Gastroesophageal sphincter (tissue), 4 donors: Measurements from ENCODE around the gene C10orf105. TPM values are rescaled to one million over a fixed set of nuclear protein-coding genes. Genes with fewer than 3 reads are reported as not detected.

Source experiments
- ATAC-seq: fragments of 150-250 bp; one replicate; pipeline ENCODE4 v1.9.1; 2016; ENCODE audit warnings: mild to moderate bottlenecking, moderate library complexity
- H3K27ac ChIP-seq, 4 donors: fragments of 200-600 bp; sonication (generic) in 3 of 4; 1 replicate in 3 of 4; 2 replicates in 1 of 4; pipeline ENCODE4 v1.5.1; 2016 to 2019
- H3K27me3 ChIP-seq: fragments of 200-600 bp; sonication (generic); one replicate; pipeline ENCODE4 v1.5.1; 2019
- H3K36me3 ChIP-seq, 2 donors: fragments of 200-600 bp; sonication (generic); one replicate each; pipeline ENCODE4 v1.5.1; 2019; ENCODE audit warnings: control low read depth in 1 of 2
- H3K4me1 ChIP-seq, 3 donors: fragments of 200-600 bp; sonication (generic); 1 replicate in 2 of 3; 2 replicates in 1 of 3; pipeline ENCODE4 v1.5.1; 2016 to 2019; ENCODE audit warnings: control low read depth in 2 of 3
- H3K4me3 ChIP-seq, 2 donors: fragments of 200-600 bp; sonication (generic); one replicate each; pipeline ENCODE4 v1.5.1; 2019; ENCODE audit warnings: mild to moderate bottlenecking in 1 of 2, moderate library complexity in 1 of 2
- H3K9me3 ChIP-seq, 3 donors: fragments of 200-600 bp; sonication (generic); one replicate each; pipeline ENCODE4 v1.5.1; 2017 to 2019; ENCODE audit warnings: control low read depth in 2 of 3
- EP300 ChIP-seq: sonication (generic); formaldehyde crosslinking; IDR thresholded peaks from one replicate; pipeline ENCODE4 v1.6.1; 2017; ENCODE audit warnings: antibody characterized with exemption, mild to moderate bottlenecking
- POLR2A ChIP-seq, 2 donors: fragments of 450-650 bp; IDR thresholded peaks; one replicate each; pipeline ENCODE4 v1.6.1; 2017; ENCODE audit warnings: antibody characterized with exemption in 2 of 2, mild to moderate bottlenecking in 2 of 2, moderate library complexity in 1 of 2
- POLR2AphosphoS5 ChIP-seq: sonication (generic); formaldehyde crosslinking; IDR thresholded peaks from one replicate; pipeline ENCODE4 v1.6.1; 2017; ENCODE audit warnings: antibody characterized with exemption
- WGBS, 2 donors: methylation state at CpG; one replicate each; pipeline ENCODE4 v1.1.5; 2018; ENCODE audit warnings: low coverage in 1 of 2; 5-methylcytosine and 5-hydroxymethylcytosine counted together
- total RNA-seq, 4 donors: library from RNA; depleted of rRNA; stranded (reverse); fragments of >200 nt; gene quantifications; one replicate each; pipeline ENCODE4 v1.1.0, GENCODE V29; 2016
- TF ChIP-seq, protein P1 (sequence below), 4 experiments: fragments of 200-600 bp in 2 of 4; fragments of 450-650 bp in 2 of 4; sonication (generic) in 1 of 4; IDR thresholded peaks; one replicate each; pipeline ENCODE4 v1.5.1; 2017 to 2019; ENCODE audit warnings: antibody characterized with exemption in 4 of 4, mild to moderate bottlenecking in 2 of 4, moderate library complexity in 2 of 4

Gene C10orf105
- total RNA-seq, 4 donors from 2014 or later = 0.13 TPM; not detected in 3

DNA sequence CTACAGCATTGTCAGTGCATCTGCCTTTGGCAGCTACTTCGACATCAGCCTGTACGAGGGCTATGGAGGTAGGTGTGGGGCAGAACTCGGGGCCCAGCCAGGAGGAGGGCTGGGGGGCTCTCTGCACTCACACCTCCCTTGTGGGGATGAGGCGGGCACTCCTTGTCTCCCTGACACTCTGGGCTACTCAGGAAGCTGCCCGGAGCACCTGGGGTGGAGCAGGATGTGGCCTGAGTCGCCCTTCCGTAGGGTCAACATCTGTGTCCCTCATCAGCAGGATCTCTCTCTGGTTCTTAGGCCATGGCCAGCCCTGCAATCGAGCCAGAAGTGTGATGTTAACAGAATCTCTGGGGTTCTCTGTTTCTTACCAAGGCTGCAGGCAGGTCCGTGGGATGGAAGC, 40.2 kb downstream of the C10orf105 start:
- WGBS, 2 donors = 80% methylated on average over 1 of the region's 9 CpGs; no CpG with 5 or more reads in 1 of the 2 donors
- TF ChIP-seq EP300 (no peak), POLR2AphosphoS5 (no peak), POLR2A (IDR thresholded peaks at IDR 0.05) (no peak)
- TF ChIP-seq, protein P1, sequence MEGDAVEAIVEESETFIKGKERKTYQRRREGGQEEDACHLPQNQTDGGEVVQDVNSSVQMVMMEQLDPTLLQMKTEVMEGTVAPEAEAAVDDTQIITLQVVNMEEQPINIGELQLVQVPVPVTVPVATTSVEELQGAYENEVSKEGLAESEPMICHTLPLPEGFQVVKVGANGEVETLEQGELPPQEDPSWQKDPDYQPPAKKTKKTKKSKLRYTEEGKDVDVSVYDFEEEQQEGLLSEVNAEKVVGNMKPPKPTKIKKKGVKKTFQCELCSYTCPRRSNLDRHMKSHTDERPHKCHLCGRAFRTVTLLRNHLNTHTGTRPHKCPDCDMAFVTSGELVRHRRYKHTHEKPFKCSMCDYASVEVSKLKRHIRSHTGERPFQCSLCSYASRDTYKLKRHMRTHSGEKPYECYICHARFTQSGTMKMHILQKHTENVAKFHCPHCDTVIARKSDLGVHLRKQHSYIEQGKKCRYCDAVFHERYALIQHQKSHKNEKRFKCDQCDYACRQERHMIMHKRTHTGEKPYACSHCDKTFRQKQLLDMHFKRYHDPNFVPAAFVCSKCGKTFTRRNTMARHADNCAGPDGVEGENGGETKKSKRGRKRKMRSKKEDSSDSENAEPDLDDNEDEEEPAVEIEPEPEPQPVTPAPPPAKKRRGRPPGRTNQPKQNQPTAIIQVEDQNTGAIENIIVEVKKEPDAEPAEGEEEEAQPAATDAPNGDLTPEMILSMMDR (IDR thresholded peaks at IDR 0.05) = no peak
- Histone ChIP-seq H3K9me3 (no peaks in the 10 kb centered on the region), H3K4me1 (peaks cover 0 to 4% (median 0%) of the 10 kb centered on the region in 3 donors), H3K27me3 (no peaks in the 10 kb centered on the region), H3K27ac (no peak overlapping the region), H3K36me3 (peaks cover 0 to 31% of the 10 kb centered on the region in 2 donors), H3K4me3 (no peak overlapping the region)
- ATAC-seq = no peak

DNA sequence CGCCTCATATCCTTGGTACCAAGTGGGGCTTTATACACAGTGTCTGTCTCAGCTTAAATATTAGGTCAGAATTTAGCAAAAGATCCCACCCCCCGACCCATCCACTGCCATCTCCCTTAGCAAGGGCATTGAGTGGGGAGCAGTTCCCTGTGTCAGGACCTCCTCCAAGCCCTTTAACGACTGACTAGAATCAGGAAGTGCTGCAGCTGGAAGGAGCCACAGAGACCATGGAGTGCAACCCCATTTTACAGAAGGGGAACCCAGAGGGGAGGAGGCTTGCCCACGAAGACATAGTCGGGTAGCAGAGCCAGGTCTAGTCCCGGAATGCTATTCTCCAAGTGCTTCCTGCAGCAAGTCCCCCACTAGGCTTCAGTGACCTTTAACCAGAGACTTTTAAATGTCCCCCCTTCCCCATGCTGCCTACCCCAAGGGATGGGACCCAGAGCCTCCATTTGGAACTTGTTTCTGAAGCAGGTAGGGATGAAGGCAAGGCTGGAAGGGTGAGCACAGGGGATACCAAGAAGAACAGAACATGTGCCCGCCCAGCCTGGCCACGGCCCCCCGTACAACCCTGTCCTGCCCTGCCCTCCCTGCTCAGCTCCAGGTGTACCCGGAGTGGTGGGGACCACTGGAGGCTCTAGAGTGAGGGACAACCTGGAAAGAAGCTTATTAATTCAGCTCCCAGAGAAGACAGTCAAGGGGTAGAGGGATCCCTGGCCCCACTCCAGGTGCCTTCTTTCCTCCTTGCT, 41.3 kb downstream of the C10orf105 start:
- no peak overlapping the region for H3K27ac ChIP-seq
- peaks cover 0 to 4% (median 0%) of the 10 kb centered on the region in 3 donors for H3K4me1 ChIP-seq
- TF ChIP-seq POLR2A (IDR thresholded peaks at IDR 0.05) = no peak
- TF ChIP-seq, protein P1 (IDR thresholded peaks at IDR 0.05) = no peak
- TF ChIP-seq EP300 = no peak
- TF ChIP-seq POLR2AphosphoS5 = no peak
- H3K9me3 ChIP-seq = no peaks in the 10 kb centered on the region
- no peak overlapping the region for H3K4me3 ChIP-seq
- 86 to 97% methylated on average over 1 to 4 of the region's 10 CpGs for whole genome bisulfite sequencing, 2 donors
- no peaks in the 10 kb centered on the region for H3K27me3 ChIP-seq
- H3K36me3 ChIP-seq = peaks cover 0 to 31% of the 10 kb centered on the region in 2 donors
- ATAC-seq = no peak

- no peaks in the 10 kb centered on the region for H3K27me3 ChIP-seq
- peaks cover 0 to 31% of the 10 kb centered on the region in 2 donors for H3K36me3 ChIP-seq
- H3K9me3 ChIP-seq = no peaks in the 10 kb centered on the region
- H3K4me3 ChIP-seq = no peak overlapping the region
- TF ChIP-seq POLR2A (IDR thresholded peaks at IDR 0.05) (no peak), EP300 (no peak), POLR2AphosphoS5 (no peak)
- TF ChIP-seq, protein P1 (IDR thresholded peaks at IDR 0.05) = no peak
- 93% methylated on average over 5 of the region's 17 CpGs; no CpG with 5 or more reads in 1 of the 2 donors for WGBS, 2 donors
- no peak overlapping the region for H3K27ac ChIP-seq
- peaks cover 0 to 4% (median 0%) of the 10 kb centered on the region in 3 donors for H3K4me1 ChIP-seq
- ATAC-seq = no peak
Observed at GRCh38 chr10:71677261-71677660, 42.3 kb downstream of the C10orf105 start.

DNA sequence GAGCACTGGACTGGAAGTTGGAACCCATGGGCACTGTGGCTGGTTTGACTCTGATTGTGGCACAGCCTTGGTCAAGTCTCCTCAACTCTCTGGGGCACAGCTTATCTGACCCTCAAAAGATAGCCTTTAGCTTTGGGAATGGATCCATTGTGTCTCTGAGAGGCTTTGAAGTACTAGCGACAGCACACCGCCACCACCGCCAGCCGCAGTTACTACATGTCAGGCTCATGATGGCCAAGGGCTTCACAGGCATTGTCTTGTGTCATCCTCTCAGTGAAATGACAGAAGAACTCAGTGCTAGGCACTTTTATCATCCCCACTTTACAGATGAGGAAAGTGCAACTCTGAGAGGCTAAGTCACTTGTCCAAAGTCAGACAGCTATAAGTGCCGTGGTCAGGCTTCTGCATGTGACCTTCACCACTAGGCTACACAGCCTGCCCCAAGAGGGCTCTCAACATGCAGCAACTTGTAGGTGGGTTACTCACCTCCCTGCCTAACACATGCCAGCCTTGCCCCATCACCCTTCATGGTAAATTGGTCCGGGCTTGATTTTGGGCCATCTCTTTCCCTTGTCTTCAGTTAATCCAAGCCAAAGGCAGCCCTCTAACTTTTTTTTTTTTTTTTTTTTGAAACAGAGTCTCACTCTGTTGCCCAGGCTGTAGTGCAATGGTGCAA, 44.1 kb downstream of the C10orf105 start:
- Histone ChIP-seq H3K27me3 (no peaks in the 10 kb centered on the region), H3K9me3 (no peaks in the 10 kb centered on the region), H3K27ac (no peak overlapping the region), H3K4me1 (peaks cover 0 to 4% (median 0%) of the 10 kb centered on the region in 3 donors), H3K4me3 (no peak overlapping the region), H3K36me3 (peaks cover 0 to 31% of the 10 kb centered on the region in 2 donors)
- WGBS, 2 donors = 100% methylated on average over 1 of the region's 6 CpGs; no CpG with 5 or more reads in 1 of the 2 donors
- no peak for ATAC-seq
- TF ChIP-seq, protein P1 (IDR thresholded peaks at IDR 0.05) = no peak
- TF ChIP-seq POLR2A (IDR thresholded peaks at IDR 0.05) (no peak), EP300 (no peak), POLR2AphosphoS5 (no peak)
